GM19043 (cell line): ENCODE measurements around the gene CCDC126.
"Not testable (repeated sequence)": the region's sequence is repeated elsewhere in the genome, so short reads cannot be mapped to it uniquely, and the experiment has no call there.

ENCODE experiments used
- ATAC-seq: cut with Tn5 transposase; IDR thresholded peaks from one replicate; pipeline ENCODE4 v1.9.1; 2021; ENCODE audit warnings: low read depth; ENCODE audit not compliant: unreplicated experiment

The CCDC126 gene, protein sequence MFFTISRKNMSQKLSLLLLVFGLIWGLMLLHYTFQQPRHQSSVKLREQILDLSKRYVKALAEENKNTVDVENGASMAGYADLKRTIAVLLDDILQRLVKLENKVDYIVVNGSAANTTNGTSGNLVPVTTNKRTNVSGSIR

DNA sequence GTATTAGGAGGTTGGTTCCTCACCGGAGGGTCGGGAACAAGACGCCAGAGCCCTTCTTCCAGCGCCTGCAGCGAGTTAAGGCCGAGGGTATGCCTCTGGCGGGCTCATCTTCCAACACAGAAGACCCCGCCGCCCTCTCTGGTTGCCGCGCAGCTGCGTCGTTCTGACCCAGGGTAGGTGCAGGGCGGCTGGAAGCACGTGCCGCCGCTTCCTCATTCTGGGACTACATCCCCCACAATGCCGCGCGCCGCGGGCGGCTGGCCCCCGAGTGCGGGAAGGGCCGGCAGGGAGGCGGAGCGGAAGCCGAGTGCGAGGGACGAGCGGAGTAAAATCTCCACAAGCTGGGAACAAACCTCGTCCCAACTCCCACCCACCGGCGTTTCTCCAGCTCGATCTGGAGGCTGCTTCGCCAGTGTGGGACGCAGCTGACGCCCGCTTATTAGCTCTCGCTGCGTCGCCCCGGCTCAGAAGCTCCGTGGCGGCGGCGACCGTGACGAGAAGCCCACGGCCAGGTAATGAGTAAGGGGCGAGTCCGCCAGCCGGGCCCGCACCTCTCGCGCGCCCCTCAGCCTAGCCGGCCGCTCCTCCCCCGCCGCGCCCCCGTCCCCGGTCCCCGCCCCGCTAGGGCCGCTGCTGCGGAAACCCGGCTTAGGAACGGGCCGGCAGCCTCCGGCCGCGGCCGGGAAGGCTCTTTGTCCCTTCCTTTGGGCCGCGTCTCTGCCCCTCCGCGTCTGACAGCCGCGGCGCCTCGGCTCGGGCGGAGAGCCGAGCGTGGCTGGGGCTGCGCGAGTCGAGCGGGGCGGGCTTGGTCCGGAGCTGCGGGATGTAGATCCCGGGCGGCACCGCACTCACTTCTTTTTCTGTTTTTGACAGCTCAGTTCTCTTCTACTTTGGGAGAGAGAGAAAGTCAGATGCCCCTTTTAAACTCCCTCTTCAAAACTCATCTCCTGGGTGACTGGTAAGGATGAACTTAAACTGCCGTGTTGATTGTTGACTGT, at the start of gene CCDC126:
TSS of gene CCDC126 (plus strand) at position 289 of the 998 bp plus-strand sequence. CDS start 13,934 bp downstream, outside the sequence.
- peak; percentile 74 for ATAC-seq

DNA sequence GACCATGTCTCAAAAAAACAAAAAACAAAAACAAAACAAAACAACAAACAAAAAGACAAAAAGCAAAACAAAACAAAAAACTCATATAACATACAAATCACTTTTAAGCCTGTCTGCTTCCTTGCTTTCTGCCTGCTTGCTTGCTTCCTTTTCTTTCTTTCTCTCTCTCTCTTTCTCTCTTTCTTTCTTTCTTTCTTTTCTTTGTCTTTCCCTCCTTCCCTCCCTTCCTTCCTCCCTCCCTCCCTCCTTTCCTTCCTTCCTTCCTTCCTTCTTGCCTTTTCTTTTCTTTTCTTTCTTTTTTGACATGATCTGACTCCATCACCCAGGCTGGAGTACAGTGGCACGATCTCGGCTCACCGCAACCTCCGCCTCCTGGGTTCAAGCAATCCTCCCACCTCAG, 49.5 kb upstream of the CCDC126 start:
- no peak for ATAC-seq

DNA sequence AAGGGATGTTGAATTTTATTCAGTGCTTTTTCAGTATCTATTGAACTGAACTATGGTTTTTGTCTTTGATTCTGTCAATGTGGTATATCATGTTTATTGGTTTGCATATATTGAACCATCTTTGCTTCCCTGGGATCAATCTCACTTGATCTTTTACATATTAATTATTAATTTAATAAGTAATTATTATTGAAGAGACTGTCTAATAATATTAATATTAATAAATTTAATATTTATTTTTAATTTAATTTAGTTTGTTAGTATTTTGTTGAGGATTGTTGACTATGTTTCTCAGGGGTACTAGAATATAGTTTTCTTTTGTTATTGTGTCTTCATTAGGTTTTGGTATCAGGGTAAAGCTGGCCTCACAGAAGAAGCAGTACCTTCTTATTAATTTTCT, 38.9 kb upstream of the CCDC126 start:
- no peak for ATAC-seq

DNA sequence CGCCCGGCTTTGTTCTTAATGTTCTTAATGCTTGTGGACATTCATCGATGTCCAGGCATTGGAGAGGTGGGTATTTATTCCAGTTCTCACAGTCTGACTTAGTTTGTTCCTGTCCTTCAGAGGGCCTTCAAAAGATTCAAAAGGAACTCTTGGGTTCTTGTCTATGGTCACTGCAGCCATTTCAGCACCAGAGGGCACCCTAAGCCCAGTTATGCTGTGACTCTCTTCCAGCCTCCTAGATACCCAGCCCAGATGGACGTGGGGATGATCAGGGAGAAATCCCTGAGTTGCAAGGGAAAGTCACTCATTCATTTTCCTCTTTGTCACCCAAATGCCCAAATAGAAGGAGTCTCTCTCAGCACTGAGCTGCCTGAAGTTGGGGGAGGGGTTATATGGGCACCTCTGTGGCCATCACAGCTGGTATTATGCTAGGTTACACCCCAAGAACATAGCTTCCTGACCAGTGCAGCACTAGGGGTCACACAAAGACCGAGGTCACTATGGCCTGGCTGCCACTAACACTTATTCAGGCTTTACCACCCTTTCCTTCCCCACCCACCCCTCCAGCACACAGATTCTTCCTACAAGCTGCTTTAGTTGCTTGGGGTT, 26.5 kb upstream of the CCDC126 start:
- ATAC-seq, result peak; percentile 91

DNA sequence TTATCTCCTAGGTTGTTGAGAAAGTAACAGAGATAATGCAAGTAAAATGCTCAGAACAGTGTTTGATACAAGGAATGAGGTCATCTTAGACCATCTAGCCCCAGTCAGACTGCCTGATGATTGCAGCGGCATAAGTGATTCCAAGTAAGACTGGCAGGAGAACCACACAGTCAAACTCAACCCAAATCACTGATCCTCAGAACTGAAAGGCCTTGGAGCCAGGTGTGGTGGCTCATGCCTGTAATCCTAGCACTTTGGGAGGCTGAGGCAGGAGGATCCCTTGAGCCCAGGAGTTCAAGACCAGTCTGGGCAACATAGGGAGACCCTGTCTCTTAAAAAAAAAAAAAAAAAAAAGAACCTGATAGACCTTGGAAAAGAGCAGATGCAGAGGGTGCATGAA, 15.2 kb upstream of the CCDC126 start:
- not testable (repeated sequence) for ATAC-seq

DNA sequence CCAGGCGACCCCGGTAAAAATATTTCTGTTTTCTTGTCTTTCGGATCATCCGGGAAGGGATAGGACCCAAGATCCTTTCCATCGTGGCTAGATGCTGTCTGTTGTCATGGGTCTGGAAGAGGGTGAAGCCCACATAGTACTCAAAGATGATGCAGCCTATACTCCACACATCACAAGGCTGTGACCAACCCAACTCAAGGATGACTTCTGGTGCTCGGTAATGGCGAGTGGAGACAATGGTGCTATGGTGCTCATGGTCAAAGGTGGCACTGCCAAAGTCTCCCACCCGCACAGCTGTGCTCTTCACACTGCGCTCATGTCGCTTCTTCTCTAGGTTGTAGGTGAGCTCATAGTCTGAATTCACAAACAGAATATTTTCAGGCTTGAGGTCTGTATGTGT, 11.9 kb upstream of the CCDC126 start:
- not testable (repeated sequence) for ATAC-seq

DNA sequence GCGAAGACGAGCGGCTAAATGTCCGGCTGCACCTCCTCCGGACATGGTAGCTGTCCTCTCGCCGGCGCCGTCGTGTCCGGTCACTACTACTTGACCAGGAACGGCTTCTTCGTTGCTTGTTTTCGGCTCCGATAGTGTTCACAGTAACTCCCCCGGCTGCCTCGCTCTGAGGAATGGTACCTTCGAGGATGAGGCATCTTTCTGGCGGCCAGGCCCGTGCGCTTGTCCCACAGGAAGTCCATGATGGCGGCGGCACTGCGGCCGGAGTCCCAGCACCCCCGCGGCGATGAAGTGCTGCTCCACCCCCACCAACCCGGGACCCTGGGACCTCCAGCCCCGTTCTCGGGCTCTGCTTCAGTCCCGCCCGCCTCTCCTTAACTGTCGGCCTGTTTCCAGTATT, 11.0 kb upstream of the CCDC126 start:
- no peak for ATAC-seq

DNA sequence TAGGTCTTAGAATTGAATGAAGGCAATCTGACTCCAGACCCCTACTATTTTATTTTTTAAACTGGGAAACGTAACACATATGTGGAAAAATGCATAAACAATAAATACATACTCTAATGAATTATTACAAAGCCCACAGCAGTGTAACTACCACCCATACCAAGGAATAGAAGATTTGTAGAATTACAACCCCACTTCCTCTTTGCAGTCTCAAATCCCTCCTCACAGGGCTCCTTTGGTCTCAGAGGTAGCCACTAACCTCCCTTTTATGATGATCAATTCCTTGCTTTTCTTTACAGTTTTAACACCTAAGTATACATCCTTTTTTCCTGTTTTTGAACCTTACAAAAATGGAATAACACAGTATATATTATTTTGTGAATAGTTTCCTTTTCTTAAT, 6.7 kb upstream of the CCDC126 start:
- no peak for ATAC-seq

DNA sequence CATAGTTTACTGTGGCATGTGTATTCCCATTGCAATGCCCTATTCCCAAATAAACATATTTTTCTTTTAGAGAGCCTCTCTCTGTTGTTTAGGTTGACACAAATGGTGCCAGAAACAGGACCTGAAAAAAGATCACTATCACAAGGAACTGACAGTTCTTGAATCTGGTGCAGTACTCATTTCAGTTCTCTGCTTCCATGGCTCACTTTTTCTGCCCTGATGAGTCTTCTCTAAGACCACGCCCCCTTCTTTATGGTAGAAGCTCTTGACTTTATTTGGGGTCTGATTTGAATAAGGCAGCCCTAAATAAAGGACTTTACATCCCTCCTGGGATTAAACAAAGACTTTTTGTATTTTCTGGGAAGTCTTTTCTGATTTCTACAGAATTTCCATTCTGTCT, 3.5 kb upstream of the CCDC126 start:
- ATAC-seq, result no peak

DNA sequence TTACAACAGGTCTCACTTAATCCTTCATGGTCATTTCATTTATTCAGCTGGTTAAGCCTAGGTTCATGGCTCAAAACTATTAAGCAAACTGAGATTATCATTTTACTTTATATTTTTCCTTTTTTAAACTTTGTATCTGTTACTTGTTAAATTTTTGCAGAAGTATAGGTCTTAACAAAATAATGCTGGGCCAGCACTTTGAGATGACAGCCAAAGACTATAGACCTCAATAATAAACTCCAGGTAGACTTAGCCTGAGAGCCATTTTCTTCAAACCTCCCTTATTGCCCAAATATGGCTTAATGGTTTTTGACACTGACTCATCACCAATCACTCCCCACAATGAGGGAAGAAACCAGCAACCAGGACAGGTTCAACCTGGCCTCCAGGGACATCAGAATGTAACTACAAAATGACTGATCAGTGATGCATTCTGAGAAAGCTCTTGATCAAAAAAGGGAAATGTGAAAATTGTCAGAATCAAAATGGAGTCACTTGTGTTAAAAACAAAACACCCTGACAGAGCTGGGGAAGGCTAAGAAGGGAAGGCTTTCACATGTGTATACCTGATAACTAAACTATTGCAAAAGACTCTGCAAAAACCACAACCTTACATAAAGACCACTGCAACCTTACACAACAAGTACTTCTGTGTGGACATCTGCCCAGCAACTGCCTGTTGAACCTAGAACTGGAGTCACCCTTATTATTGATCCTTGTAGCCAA, 2.1 kb upstream of the CCDC126 start:
- ATAC-seq, result peak; percentile 47

DNA sequence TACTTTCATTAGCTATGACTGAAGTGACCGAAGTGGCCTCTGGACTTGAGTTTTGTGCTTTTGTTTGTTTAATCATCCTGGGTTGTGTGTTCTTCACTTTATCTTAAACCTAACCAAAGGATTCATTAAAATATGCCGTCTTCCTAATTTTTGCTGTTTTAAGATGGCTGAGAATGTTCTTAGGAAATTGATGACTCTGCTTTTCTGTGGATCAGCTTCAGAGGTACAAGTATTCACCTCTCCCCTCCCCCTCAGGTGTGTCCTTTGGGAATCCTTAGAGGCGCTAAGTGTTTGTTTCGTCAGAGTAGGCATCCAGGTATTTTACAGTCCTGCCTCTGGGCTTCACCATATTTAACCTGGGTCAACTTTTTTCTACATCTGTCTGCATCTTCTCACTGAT, 1.1 kb downstream of the CCDC126 start:
- ATAC-seq, result no peak

DNA sequence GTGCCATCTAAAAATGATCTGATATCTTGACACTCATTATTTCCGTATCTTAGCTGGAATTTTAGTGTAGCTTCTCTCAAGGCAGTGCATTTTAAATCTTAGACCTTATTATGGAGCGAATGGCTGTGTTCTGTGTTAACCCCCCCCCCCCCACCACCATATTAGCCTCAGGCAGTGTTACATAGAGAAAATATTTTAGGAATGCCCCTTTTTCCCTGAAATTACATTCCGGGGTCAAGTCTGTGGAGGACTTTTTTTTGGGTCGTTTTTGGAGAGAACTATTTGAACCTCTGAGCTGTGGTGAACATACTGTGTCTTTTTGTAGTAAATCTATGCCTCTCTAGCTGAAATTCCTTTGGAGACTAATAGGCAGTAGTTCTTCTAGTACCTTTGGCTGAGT, 3.1 kb downstream of the CCDC126 start:
- no peak for ATAC-seq

DNA sequence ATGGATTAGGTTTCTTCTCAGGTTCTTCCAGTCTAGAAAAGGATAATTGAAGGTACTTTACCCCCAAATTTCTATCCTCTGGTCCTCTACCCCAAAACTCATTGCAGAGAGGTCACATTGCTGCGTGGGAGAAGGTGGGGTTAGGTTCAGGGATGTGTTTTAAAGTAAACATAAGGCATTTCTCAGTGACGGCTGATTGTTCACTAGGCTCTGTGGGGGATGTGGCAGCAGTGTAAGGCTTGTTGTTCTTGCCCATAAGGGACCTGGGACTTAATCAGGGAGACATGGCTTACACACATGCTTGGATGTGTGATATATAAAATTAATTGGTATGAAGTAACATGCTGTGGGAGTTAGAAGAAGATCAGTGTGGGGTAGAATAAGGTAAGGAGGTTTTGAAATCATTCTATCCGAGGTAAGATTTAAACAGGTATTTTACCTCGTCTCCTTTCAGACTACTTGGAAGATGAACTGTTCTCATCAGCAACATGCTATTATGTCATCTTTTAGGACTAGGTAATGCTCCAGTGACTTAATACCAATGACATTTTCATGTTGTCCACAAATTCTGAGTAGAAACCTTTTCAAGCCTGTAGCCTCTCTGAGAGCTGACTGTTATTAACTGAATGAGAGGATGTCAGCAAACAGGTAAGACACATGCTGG, 6.6 kb downstream of the CCDC126 start:
- no peak for ATAC-seq

DNA sequence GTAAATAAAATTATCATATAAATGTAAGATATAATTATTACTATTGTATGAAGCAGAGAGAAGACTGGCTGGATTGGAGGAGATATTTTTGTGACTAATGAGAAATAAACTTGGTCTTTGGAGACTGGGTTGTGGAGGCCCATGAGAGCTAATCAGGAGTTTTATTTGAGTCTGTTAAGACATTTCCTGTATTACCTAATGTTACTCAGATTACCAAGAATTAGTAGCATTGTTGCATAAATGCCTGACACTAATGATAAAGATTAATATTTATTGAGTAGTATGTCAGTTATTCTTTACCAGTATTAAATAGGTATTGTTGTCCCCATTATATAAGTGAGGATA, 7.1 kb downstream of the CCDC126 start:
- no peak for ATAC-seq

DNA sequence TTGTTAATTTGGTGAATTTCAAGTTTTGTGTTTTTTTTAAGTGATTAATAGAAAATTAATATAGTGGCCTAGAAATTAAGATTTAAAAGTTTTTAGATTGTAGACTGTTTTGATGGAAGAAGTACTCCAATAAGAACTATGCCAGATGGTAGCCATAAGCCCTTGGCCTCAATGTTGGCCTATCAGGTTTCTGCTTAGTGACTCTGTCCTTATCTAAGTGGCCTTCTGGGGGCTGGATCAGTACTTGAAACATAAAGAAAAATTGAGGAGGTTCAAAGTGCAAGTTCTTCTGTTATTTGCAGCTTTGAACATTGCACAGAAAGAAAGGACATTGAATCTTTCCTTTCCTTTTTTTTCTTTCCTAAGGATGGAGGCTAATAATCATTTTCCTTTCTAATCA, 9.9 kb downstream of the CCDC126 start:
- ATAC-seq, result no peak

DNA sequence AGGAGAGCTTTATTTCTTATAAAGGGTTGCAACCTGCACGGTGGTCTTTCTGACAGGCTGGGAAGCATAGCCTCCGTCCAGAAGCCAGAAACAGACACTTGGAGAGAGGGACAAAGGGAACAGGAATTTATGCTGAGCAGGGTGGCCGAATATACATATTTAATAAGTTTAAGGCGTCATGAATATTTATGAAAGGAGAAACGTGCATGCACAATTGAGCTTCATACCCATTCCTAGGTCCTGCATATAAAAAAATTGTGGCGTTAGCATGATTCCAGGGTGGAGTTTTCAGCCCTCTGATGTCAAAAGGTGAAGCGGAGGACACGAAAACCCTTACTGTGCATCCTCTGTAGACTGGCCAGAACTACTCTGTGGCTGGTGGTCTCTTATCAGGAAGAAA, 10.7 kb downstream of the CCDC126 start:
- ATAC-seq, result no peak

DNA sequence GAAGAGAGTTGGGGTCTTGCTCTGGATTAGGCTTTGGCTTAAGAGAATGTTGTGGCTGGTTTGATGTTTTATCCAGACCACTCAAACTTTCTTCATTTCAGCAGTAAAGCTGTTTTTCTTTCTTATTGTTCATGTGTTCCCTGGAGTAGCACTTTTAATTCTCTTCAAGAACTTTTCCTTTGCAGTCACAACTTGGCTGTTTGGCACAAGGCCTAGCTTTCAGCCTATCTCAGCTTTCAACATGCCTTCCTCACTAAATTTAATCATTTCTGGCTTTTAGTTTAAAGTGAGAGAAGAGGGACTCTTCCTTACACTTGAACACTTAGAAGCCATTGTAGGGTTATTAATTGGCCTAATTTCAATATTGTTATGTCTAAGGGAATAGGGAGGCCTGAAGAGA, 18.1 kb downstream of the CCDC126 start:
- no peak for ATAC-seq

DNA sequence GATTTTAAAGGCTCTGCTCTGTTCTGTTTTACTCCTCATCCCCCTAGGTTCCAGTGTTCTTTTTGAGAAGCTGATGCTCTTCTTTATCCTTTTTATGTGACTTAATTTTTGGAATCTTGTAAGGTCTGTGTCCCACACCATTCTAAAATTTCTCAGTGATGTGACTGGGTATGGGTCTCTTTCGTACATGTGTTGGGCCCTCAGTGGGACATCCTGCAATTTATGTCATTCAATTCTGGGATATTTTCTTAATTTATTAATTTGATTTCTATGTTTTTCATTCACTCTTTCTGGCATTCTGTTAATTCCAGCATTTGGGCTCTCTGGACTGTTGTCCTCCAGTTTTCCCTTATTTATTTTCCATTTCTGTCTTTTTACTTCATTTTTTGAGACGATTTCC, 19.4 kb downstream of the CCDC126 start:
- no peak for ATAC-seq

DNA sequence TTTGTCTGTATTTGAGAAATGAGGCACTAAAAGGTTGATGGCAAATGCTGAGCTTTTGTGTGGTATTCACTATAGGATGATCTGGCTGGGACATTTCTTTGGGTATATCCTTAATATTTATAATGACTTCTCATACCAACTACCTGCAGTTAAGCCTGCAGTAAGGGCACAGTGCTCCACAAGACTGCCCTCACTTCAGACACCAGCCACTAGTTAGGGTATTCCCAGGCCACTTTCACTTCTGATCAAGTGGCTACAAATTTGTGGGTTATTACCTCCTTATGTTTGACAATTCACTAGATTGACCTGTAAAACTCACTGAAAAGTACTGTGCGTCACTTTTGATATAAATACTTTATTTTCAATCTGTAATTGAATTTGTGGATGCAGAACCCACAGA, 20.3 kb downstream of the CCDC126 start:
- ATAC-seq, result no peak

DNA sequence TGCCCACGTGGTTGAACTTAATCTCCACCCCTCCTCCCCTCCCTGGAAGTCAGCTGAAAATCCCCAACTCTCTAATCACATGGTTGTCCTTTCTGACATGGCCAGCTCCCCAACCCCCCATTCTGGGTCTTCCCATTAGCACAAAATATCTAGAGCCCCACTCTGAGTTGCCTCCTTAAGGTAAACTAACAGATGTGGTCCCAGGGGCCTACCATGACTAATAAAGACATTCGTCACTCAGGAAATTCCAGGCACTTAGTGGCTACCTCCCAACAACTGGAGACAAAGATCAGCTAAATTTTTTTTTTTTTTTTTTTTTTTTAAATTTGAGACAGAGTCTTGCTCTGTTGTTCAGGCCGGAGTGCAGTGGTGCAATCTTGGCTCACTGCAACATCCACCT, 21.1 kb downstream of the CCDC126 start:
- no peak for ATAC-seq

DNA sequence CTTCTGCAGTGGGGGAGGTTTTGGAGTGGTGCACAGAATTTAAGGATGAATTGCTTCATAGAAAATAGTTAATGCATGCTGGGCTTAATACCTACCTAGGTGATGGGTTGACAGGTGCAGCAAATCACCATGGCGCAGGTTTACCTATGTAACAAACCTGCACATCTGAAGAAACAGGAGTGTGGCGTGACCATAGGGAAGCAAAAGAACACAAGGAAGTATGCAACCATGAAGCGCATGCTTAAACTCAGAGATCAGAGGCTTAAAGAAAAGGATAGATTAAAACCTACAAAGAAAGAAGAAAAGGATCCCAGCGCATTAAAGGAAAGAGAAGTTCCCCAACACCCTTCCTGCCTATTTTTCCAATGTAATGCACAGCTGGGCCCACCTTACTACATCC, 22.0 kb downstream of the CCDC126 start:
- ATAC-seq, result no peak
